Activated CD4-positive, alpha-beta T cell treated with anti-CD3 and anti-CD28 coated beads, Interleukin-10, Interleukin-2, amounts not matched to agents 100 ng/mL and 50 ng/mL, durations not matched to agents 16 hours and 8 hours (primary cell): Measurements from ENCODE around the gene ANKRD50.

ENCODE experiments used
- DNase-seq: peaks from one replicate; pipeline ENCODE4 v3.0.0-alpha.2; 2020

Gene ANKRD50

GRCh38 chr4:124710015-124710741, 2.4 kb downstream of the ANKRD50 start:
- no peak for DNase-seq

GRCh38 chr4:124708517-124709300, 3.8 kb downstream of the ANKRD50 start:
- no peak for DNase-seq

GRCh38 chr4:124705393-124705792, 7.1 kb downstream of the ANKRD50 start:
- DNase-seq, result no peak

GRCh38 chr4:124703154-124703553, 9.4 kb downstream of the ANKRD50 start:
- no peak for DNase-seq

- DNase-seq, result no peak
These were observed 15.1 kb downstream of the ANKRD50 start for GRCh38 chr4:124697441-124697840.

- DNase-seq, result no peak
These were observed 16.4 kb downstream of the ANKRD50 start for GRCh38 chr4:124696182-124696581.

- no peak for DNase-seq
These were observed 17.5 kb downstream of the ANKRD50 start for GRCh38 chr4:124694946-124695598.

- DNase-seq, result no peak
These were observed 18.2 kb downstream of the ANKRD50 start for GRCh38 chr4:124694306-124694705.

- DNase-seq, result no peak
These were observed 20.7 kb downstream of the ANKRD50 start for GRCh38 chr4:124691801-124692200.

- DNase-seq, result no peak
These were observed 26.3 kb downstream of the ANKRD50 start for GRCh38 chr4:124686279-124686678.

GRCh38 chr4:124685851-124686250, 26.7 kb downstream of the ANKRD50 start:
- no peak for DNase-seq

GRCh38 chr4:124684301-124684700, 28.2 kb downstream of the ANKRD50 start:
- DNase-seq, result peak; percentile 2

GRCh38 chr4:124682384-124682783, 30.1 kb downstream of the ANKRD50 start:
- no peak for DNase-seq

GRCh38 chr4:124666496-124666895, 46.0 kb downstream of the ANKRD50 start:
- no peak for DNase-seq

- DNase-seq, result no peak
These were observed 53.7 kb downstream of the ANKRD50 start for GRCh38 chr4:124658795-124659194.

- no peak for DNase-seq
These were observed 61.9 kb downstream of the ANKRD50 start for GRCh38 chr4:124650614-124651013.

- DNase-seq, result no peak
These were observed 64.9 kb downstream of the ANKRD50 start for GRCh38 chr4:124647599-124647998.

GRCh38 chr4:124644621-124645020, 67.9 kb downstream of the ANKRD50 start:
- DNase-seq, result no peak

GRCh38 chr4:124642846-124643245, 69.7 kb downstream of the ANKRD50 start:
- no peak for DNase-seq

- no peak for DNase-seq
These were observed 70.7 kb downstream of the ANKRD50 start for GRCh38 chr4:124641715-124642381.

- no peak for DNase-seq
These were observed 72.4 kb downstream of the ANKRD50 start for GRCh38 chr4:124640022-124640730.

- no peak for DNase-seq
These were observed 75.2 kb downstream of the ANKRD50 start for GRCh38 chr4:124637321-124637720.

- DNase-seq, result no peak
These were observed 75.7 kb downstream of the ANKRD50 start for GRCh38 chr4:124636788-124637187.
